CD14-positive monocyte (primary cell): ENCODE results near the gene ARHGAP10. TPM values are rescaled to one million over a fixed set of nuclear protein-coding genes. Genes with fewer than 3 reads are reported as not detected.

Experiments
- DNase-seq, 3 donors: peaks; one replicate each; pipeline ENCODE4 v3.0.0-alpha.2; 2011 to 2022
- H2AFZ ChIP-seq: 2 replicates; pipeline ENCODE4 v1.6.0; 2012; ENCODE audit warnings: mild to moderate bottlenecking, low read depth, low read length, inconsistent platforms; ENCODE audit not compliant: insufficient read depth, poor library complexity, severe bottlenecking
- H3K27ac ChIP-seq, 2 donors: 1 replicate in 1 of 2; 2 replicates in 1 of 2; pipeline ENCODE4 v1.5.1; 2012 to 2013; ENCODE audit warnings: low read length in 2 of 2, control low read depth in 1 of 2, inconsistent platforms in 1 of 2, low read depth in 1 of 2, mild to moderate bottlenecking in 1 of 2
- H3K27me3 ChIP-seq, 2 donors: one replicate each; pipeline versions ENCODE4 v1.6.0 to v1.6.1; 2011 to 2013; ENCODE audit warnings: low read length in 2 of 2; ENCODE audit not compliant: control insufficient read depth in 2 of 2, insufficient read depth in 2 of 2
- H3K36me3 ChIP-seq, 2 donors: replicated peaks in 1 of 2; 1 replicate in 1 of 2; 2 replicates in 1 of 2; pipeline versions ENCODE4 v1.5.1 to v1.6.1; 2012 to 2013; ENCODE audit warnings: low read length in 2 of 2, control low read depth in 1 of 2, inconsistent platforms in 1 of 2, mild to moderate bottlenecking in 1 of 2; ENCODE audit not compliant: insufficient read depth in 2 of 2, control insufficient read depth in 1 of 2
- H3K4me1 ChIP-seq, 2 donors: 1 replicate in 1 of 2; 2 replicates in 1 of 2; pipeline versions ENCODE4 v1.5.1 to v1.6.1; 2012 to 2013; ENCODE audit warnings: low read length in 2 of 2, control low read depth in 1 of 2, inconsistent platforms in 1 of 2, mild to moderate bottlenecking in 1 of 2, moderate library complexity in 1 of 2; ENCODE audit not compliant: insufficient read depth in 2 of 2, control insufficient read depth in 1 of 2
- H3K4me2 ChIP-seq: replicated peaks from 2 replicates; pipeline ENCODE3; 2012; ENCODE audit warnings: low read length, moderate library complexity, mild to moderate bottlenecking; ENCODE audit not compliant: poor library complexity, severe bottlenecking; ENCODE audit errors: extremely low read depth
- H3K4me3 ChIP-seq, 3 experiments: fragments of 200-600 bp in 1 of 3; sonication (generic) in 1 of 3; replicated peaks in 1 of 3; 1 replicate in 2 of 3; 2 replicates in 1 of 3; pipeline ENCODE4 v1.5.1; 2011 to 2013; ENCODE audit warnings: low read length in 3 of 3, mild to moderate bottlenecking in 3 of 3, control low read depth in 2 of 3, low read depth in 2 of 3, inconsistent platforms in 1 of 3, moderate library complexity in 1 of 3
- H3K79me2 ChIP-seq: 2 replicates; pipeline ENCODE4 v1.6.0; 2012; ENCODE audit warnings: mild to moderate bottlenecking, control low read depth, inconsistent platforms, low read length, moderate library complexity; ENCODE audit not compliant: insufficient read depth
- H3K9ac ChIP-seq: 2 replicates; pipeline ENCODE4 v1.6.0; 2017; ENCODE audit warnings: low read length, mild to moderate bottlenecking; ENCODE audit not compliant: insufficient read depth, poor library complexity, severe bottlenecking
- H3K9me3 ChIP-seq, 2 donors: replicated peaks in 1 of 2; 1 replicate in 1 of 2; 2 replicates in 1 of 2; pipeline versions ENCODE4 v1.5.1 to v1.6.1; 2012 to 2013; ENCODE audit warnings: low read length in 2 of 2, control low read depth in 1 of 2; ENCODE audit not compliant: control insufficient read depth in 1 of 2, insufficient read depth in 1 of 2
- H4K20me1 ChIP-seq: 2 replicates; pipeline ENCODE4 v1.6.0; 2012; ENCODE audit warnings: mild to moderate bottlenecking, low read length, control low read depth, moderate library complexity; ENCODE audit not compliant: insufficient read depth
- H3K27ac Mint-ChIP-seq, 7 donors: one replicate each; pipeline ENCODE4 v1.8.0; 2020; ENCODE audit warnings: mild to moderate bottlenecking in 7 of 7, mixed read lengths in 7 of 7, moderate library complexity in 6 of 7, inconsistent platforms in 2 of 7
- H3K27me3 Mint-ChIP-seq, 3 donors: one replicate each; pipeline ENCODE4 v1.8.0; 2021 to 2022; ENCODE audit warnings: low read depth in 3 of 3, mild to moderate bottlenecking in 3 of 3, mixed read lengths in 3 of 3, moderate library complexity in 3 of 3, inconsistent platforms in 1 of 3
- H3K36me3 Mint-ChIP-seq, 2 donors: one replicate each; pipeline ENCODE4 v1.8.0; 2020; ENCODE audit warnings: mixed read lengths in 2 of 2, inconsistent platforms in 1 of 2, mild to moderate bottlenecking in 1 of 2
- H3K4me1 Mint-ChIP-seq: one replicate; pipeline ENCODE4 v1.8.0; 2020; ENCODE audit warnings: mild to moderate bottlenecking, mixed read lengths
- H3K4me3 Mint-ChIP-seq, 2 donors: one replicate each; pipeline ENCODE4 v1.8.0; 2020; ENCODE audit warnings: mild to moderate bottlenecking in 2 of 2, mixed read lengths in 2 of 2, moderate library complexity in 1 of 2
- H3K9me3 Mint-ChIP-seq, 7 donors: one replicate each; pipeline ENCODE4 v1.8.0; 2020 to 2022; ENCODE audit warnings: mixed read lengths in 7 of 7, mild to moderate bottlenecking in 6 of 7, moderate library complexity in 6 of 7, inconsistent platforms in 2 of 7
- WGBS: methylation state at CpG from one replicate; pipeline ENCODE4 v1.1.5; 2013; ENCODE audit warnings: missing lambda C conversion rate; ENCODE audit not compliant: insufficient coverage; 5-methylcytosine and 5-hydroxymethylcytosine counted together
- intact Hi-C, 2 donors: fragments of 100-400 bp; cut with micrococcal nuclease; formaldehyde crosslinking; loops; one replicate each; pipeline versions ENCODE4 v1.15.0 to v1.15.1; 2023
- polyA plus RNA-seq, 3 donors: library from polyadenylated mRNA; depleted of rRNA in 1 of 3; unstranded in 2 of 3; stranded (reverse) in 1 of 3; fragments of 300-500 nt in 2 of 3; fragments of >200 nt in 1 of 3; fragmentation: Illumina TruSeq in 2 of 3; gene quantifications; 1 replicate in 2 of 3; 2 replicates in 1 of 3; pipeline ENCODE4 v1.2.3, GENCODE V29; 2012 to 2021
- TF ChIP-seq, protein P1 (sequence below): fragments of 200-600 bp; IDR thresholded peaks from one replicate; pipeline ENCODE4 v1.8.0; 2022; ENCODE audit warnings: antibody characterized with exemption, mild to moderate bottlenecking

The ARHGAP10 gene
- polyA plus RNA-seq, 3 donors, result 1.7 to 4.3 (median 3.0) TPM

DNA sequence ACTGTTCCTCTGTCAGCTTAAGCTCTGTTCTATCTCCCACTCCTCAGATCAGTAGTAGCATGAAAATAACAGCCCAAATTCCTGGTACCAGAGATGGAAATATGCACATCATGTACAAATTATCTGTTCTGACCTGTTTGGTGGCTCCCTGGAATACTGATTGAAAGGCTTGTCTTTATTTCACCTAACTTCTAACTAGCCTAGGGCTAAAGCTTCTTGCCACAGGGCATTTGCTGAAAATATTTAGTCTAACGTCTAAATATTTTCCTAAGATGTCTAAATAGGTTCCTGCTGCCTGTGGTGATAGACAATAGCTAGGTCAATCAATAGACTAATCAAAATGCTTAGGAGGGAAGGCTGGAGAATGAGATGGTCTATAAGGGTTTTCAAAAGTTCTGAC, 35.0 kb upstream of the ARHGAP10 start:
- no peaks in the 10 kb centered on the region for H3K27me3 ChIP-seq
- H3K9ac ChIP-seq, result no peak overlapping the region
- Mint-ChIP-seq H3K36me3 (no peaks in the 10 kb centered on the region), H3K4me3 (no peak overlapping the region), H3K27ac (no peak overlapping the region), H3K27me3 (peaks cover 5 to 8% (median 7%) of the 10 kb centered on the region in 3 donors), H3K9me3 (peaks cover 0 to 7% (median 3%) of the 10 kb centered on the region in 7 donors), H3K4me1 (no peaks in the 10 kb centered on the region)
- no peaks in the 10 kb centered on the region for H4K20me1 ChIP-seq
- intact Hi-C loops, result no loop called here
- no peak for DNase-seq
- H3K27ac ChIP-seq, result no peak overlapping the region
- H3K4me3 ChIP-seq, result no peak overlapping the region
- H2AFZ ChIP-seq, result no peak overlapping the region
- H3K4me2 ChIP-seq, result no peak overlapping the region
- TF ChIP-seq, protein P1, sequence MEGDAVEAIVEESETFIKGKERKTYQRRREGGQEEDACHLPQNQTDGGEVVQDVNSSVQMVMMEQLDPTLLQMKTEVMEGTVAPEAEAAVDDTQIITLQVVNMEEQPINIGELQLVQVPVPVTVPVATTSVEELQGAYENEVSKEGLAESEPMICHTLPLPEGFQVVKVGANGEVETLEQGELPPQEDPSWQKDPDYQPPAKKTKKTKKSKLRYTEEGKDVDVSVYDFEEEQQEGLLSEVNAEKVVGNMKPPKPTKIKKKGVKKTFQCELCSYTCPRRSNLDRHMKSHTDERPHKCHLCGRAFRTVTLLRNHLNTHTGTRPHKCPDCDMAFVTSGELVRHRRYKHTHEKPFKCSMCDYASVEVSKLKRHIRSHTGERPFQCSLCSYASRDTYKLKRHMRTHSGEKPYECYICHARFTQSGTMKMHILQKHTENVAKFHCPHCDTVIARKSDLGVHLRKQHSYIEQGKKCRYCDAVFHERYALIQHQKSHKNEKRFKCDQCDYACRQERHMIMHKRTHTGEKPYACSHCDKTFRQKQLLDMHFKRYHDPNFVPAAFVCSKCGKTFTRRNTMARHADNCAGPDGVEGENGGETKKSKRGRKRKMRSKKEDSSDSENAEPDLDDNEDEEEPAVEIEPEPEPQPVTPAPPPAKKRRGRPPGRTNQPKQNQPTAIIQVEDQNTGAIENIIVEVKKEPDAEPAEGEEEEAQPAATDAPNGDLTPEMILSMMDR, result no peak
- H3K36me3 ChIP-seq, result no peaks in the 10 kb centered on the region
- WGBS, result no CpG with 5 or more reads among the region's 1 CpG
- no peaks in the 10 kb centered on the region for H3K4me1 ChIP-seq
- no peaks in the 10 kb centered on the region for H3K9me3 ChIP-seq
- no peaks in the 10 kb centered on the region for H3K79me2 ChIP-seq

DNA sequence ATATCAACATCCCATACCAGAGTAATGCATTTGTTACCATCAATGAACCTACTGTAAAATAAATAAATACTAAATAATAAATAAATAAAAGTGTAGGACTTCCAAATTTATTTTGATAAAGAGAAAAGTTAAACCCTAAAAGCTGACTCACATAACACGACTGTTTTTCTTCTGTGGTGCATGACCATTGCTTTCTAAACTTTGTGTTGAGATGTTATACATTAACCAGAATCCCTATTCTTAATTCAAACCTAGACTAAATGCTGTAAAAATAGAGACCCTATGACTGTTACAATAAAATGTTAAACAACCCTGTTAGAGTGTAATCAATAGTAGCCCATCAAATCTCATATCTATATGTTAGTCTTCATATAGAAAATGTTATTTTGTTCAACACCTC, 27.0 kb upstream of the ARHGAP10 start:
- H3K36me3 Mint-ChIP-seq, result no peaks in the 10 kb centered on the region
- H2AFZ ChIP-seq, result no peak overlapping the region
- intact Hi-C loops, result loop anchor here in 1 of 2 donors (5.0 kb wide), 1 partner anchor 162 kb away; no protein-coding TSS in a partner anchor
- peaks cover 0 to 5% (median 0%) of the 10 kb centered on the region in 7 donors for H3K9me3 Mint-ChIP-seq
- no peak overlapping the region for H3K27ac ChIP-seq
- no peaks in the 10 kb centered on the region for H4K20me1 ChIP-seq
- H3K79me2 ChIP-seq, result no peaks in the 10 kb centered on the region
- no CpG with 5 or more reads among the region's 1 CpG for WGBS
- no peak overlapping the region for H3K9ac ChIP-seq
- H3K4me3 Mint-ChIP-seq, result no peak overlapping the region
- H3K27me3 Mint-ChIP-seq, result peaks cover 4 to 10% (median 6%) of the 10 kb centered on the region in 3 donors
- no peaks in the 10 kb centered on the region for H3K36me3 ChIP-seq
- peaks cover 6% of the 10 kb centered on the region for H3K4me1 Mint-ChIP-seq
- no peak for DNase-seq
- H3K4me2 ChIP-seq, result no peak overlapping the region
- H3K27ac Mint-ChIP-seq, result no peak overlapping the region
- no peak overlapping the region for H3K4me3 ChIP-seq
- no peaks in the 10 kb centered on the region for H3K27me3 ChIP-seq
- TF ChIP-seq, protein P1, result no peak
- H3K4me1 ChIP-seq, result no peaks in the 10 kb centered on the region
- H3K9me3 ChIP-seq, result no peaks in the 10 kb centered on the region
